Effector memory CD4-positive, alpha-beta T cell (primary cell): Measurements from ENCODE around the gene SAMD7.

ENCODE experiments used
- DNase-seq, 3 donors: peaks; one replicate each; pipeline ENCODE4 v3.0.0-alpha.2; 2020
- H3K27ac ChIP-seq: 2 replicates; pipeline ENCODE4 v1.7.0; 2013; ENCODE audit warnings: mild to moderate bottlenecking, low read length, moderate library complexity; ENCODE audit not compliant: insufficient read depth, poor library complexity, severe bottlenecking
- H3K27me3 ChIP-seq: replicated peaks from 2 replicates; pipeline ENCODE4 v1.7.0; 2013; ENCODE audit warnings: mild to moderate bottlenecking, low read length; ENCODE audit not compliant: insufficient read depth, control insufficient read depth, poor library complexity, severe bottlenecking
- H3K36me3 ChIP-seq: 2 replicates; pipeline ENCODE4 v1.7.0; 2013; ENCODE audit warnings: mild to moderate bottlenecking, low read length, moderate library complexity; ENCODE audit not compliant: control insufficient read depth, insufficient read depth
- H3K4me1 ChIP-seq: 2 replicates; pipeline ENCODE4 v1.7.0; 2013; ENCODE audit warnings: low read length, mild to moderate bottlenecking; ENCODE audit not compliant: control insufficient read depth, insufficient read depth, poor library complexity, severe bottlenecking
- H3K4me3 ChIP-seq: 2 replicates; pipeline ENCODE4 v1.7.0; 2013; ENCODE audit warnings: low read length, low read depth, mild to moderate bottlenecking; ENCODE audit not compliant: insufficient read depth, poor library complexity, severe bottlenecking
- H3K9me3 ChIP-seq: 2 replicates; pipeline ENCODE4 v1.7.0; 2013; ENCODE audit warnings: mild to moderate bottlenecking, low read length, moderate library complexity; ENCODE audit not compliant: control insufficient read depth

The SAMD7 gene

DNA sequence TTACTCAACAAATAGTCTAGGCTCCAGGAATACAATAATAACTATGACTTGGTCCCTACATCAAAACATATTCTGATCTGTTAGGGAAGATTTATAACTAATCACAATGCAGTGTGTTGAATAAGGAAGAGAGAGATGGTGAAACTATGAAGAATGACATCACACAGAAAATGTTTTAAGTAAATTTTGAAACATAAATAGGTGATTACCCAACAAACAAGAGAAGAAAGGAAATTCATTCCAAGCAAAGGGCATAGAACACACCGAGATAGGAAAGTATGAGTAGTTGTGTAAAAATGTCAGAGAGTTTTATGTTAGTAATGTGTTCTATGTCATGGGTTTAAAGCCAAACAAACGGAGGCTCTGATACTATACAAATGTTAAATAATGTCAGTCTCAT lies 68.7 kb downstream of the SAMD7 start:
- H3K4me1 ChIP-seq: no peaks in the 10 kb centered on the region
- no peaks in the 10 kb centered on the region for H3K27me3 ChIP-seq
- H3K9me3 ChIP-seq: no peaks in the 10 kb centered on the region
- peaks cover 85% of the 10 kb centered on the region for H3K36me3 ChIP-seq
- H3K27ac ChIP-seq: no peak overlapping the region
- H3K4me3 ChIP-seq: no peak overlapping the region
- DNase-seq: no peak

- Histone ChIP-seq H3K36me3 (peaks cover 86% of the 10 kb centered on the region), H3K4me1 (no peaks in the 10 kb centered on the region), H3K27me3 (no peaks in the 10 kb centered on the region)
Observed at GRCh38 chr3:169984292-169984691, 72.9 kb downstream of the SAMD7 start.

More at GRCh38 chr3:169984292-169984691, 72.9 kb downstream of the SAMD7 start:
- Histone ChIP-seq H3K9me3 (no peaks in the 10 kb centered on the region), H3K4me3 (no peak overlapping the region), H3K27ac (no peak overlapping the region)
- DNase-seq: no peak
